NB4 (cell line): ENCODE data around the gene IFIH1.

ENCODE experiments used
- POLR2A ChIP-seq: IDR thresholded peaks from 2 replicates; pipeline ENCODE4 v1.6.1; 2011; ENCODE audit warnings: mild to moderate bottlenecking; ENCODE audit not compliant: insufficient read length; ENCODE audit errors: extremely low read depth
- TF ChIP-seq, protein P1 (sequence below): IDR thresholded peaks from one replicate; pipeline ENCODE4 v1.5.1; 2012; ENCODE audit warnings: low read depth, low read length

DNA sequence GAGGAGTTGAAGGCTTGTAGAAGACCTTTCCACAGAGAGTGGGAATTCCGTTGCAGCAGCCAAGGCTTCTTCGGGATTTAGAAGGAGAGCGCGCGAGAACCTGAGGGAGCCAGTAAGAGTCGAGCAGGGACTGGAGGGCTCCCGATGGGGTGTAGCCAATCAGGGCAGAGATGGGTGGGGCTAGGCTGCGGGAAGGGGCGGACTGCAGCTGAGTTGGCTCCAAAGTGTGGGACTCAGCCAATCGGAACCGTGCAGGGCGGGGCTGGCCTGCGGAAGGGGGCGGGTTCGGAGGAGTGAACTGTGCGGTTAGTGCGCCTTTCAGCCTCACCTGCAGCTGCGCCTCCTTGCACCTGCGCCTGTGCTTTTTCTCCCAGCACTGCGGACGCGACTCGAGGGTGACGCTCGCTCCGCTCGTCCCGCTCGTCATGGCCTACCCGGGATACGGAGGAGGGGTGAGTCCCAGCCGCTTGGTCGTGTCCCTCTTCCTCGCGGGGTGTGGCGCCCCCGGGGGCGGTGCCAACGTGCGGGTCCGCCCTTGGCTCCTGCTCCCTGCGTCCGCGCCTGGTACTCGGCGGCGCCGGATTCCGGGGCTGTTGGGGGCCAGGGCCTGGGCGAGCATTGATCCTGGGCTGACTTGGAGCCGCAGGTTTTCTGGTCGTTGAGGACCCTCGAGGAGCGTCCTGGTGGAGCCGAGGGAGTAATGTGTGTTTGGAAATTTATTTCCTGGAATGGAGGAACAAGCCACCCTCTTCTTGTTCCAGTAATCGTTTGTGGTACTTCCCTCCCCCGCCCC lies 25.5 kb upstream of the IFIH1 start, which contains the start of gene GCA:
- TF ChIP-seq, protein P1, sequence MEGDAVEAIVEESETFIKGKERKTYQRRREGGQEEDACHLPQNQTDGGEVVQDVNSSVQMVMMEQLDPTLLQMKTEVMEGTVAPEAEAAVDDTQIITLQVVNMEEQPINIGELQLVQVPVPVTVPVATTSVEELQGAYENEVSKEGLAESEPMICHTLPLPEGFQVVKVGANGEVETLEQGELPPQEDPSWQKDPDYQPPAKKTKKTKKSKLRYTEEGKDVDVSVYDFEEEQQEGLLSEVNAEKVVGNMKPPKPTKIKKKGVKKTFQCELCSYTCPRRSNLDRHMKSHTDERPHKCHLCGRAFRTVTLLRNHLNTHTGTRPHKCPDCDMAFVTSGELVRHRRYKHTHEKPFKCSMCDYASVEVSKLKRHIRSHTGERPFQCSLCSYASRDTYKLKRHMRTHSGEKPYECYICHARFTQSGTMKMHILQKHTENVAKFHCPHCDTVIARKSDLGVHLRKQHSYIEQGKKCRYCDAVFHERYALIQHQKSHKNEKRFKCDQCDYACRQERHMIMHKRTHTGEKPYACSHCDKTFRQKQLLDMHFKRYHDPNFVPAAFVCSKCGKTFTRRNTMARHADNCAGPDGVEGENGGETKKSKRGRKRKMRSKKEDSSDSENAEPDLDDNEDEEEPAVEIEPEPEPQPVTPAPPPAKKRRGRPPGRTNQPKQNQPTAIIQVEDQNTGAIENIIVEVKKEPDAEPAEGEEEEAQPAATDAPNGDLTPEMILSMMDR = no peak
- peak; percentile 32 for TF ChIP-seq POLR2A
